Upper lobe of left lung (tissue), 4 donors: ENCODE data around the gene PJA2.

Experiments
- CTCF ChIP-seq, 6 experiments: fragments of 450-650 bp in 4 of 6; fragments of 200-600 bp in 2 of 6; sonication (generic) in 2 of 6; IDR thresholded peaks; one replicate each; pipeline ENCODE4 v1.5.1; 2016 to 2019; ENCODE audit warnings: antibody characterized with exemption in 6 of 6
- EP300 ChIP-seq, 4 donors: sonication (generic); formaldehyde crosslinking; IDR thresholded peaks; one replicate each; pipeline ENCODE4 v1.5.1; 2017; ENCODE audit warnings: antibody characterized with exemption in 4 of 4, control low read depth in 2 of 4
- POLR2A ChIP-seq, 4 donors: fragments of 450-650 bp; IDR thresholded peaks; one replicate each; pipeline ENCODE4 v1.5.1; 2016 to 2017; ENCODE audit warnings: antibody characterized with exemption in 4 of 4, mild to moderate bottlenecking in 2 of 4
- POLR2AphosphoS5 ChIP-seq, 2 donors: sonication (generic); formaldehyde crosslinking; IDR thresholded peaks; one replicate each; pipeline ENCODE4 v1.5.1; 2017; ENCODE audit warnings: antibody characterized with exemption in 2 of 2

DNA sequence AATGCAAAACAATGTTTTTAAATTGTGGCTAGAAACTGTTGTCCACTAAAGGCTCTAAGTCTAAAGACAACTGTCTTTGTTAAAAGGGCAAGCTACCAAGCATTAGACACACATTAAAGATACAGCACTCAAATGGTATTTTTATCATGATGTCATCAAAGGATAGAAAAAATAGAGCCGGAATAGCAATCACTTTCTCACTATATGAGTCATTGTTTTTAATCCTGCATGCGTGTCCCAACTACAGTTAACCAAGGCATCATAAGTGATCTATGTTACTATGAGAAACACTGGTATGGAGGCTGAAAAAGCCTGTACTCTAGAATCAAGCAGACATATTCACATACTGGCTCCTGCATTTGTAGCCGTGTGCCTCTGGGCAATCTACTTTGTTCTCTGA lies 1.9 kb upstream of the PJA2 start:
- TF ChIP-seq CTCF (IDR thresholded peaks at IDR 0.05) (no peak), EP300 (IDR thresholded peaks at IDR 0.05) (no peak), POLR2A (IDR thresholded peaks at IDR 0.05) (no peak), POLR2AphosphoS5 (IDR thresholded peaks at IDR 0.05) (no peak)
